LoVo (cell line): ENCODE results near the gene SLC9A6.
"Not testable (repeated sequence)": the region's sequence is repeated elsewhere in the genome, so short reads cannot be mapped to it uniquely, and the experiment has no call there.

Experiments
- DNase-seq: peaks from one replicate; pipeline ENCODE4 v3.0.0-alpha.2; 2016; ENCODE audit warnings: low spot score

SLC9A6 gene

DNA sequence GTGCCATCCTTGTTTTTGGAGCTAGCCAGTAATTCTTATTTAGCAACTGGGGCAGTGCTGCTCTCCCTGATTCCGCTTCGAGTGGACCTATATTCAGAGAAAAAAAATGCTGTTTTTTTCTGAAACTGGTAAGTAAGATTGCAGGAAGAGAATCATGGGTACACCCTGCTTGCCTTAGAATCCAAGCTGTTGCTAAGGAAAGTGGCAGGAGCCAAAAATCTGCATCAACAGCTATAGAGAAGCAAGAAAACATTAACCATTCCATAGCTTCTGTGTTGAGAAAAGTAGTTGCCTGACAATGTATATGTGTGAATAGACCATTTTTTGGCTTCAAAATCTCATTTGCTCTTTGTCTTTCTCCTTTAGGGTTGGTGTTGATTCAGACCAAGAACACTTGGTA lies 44.5 kb downstream of the SLC9A6 start:
- DNase-seq: no peak

DNA sequence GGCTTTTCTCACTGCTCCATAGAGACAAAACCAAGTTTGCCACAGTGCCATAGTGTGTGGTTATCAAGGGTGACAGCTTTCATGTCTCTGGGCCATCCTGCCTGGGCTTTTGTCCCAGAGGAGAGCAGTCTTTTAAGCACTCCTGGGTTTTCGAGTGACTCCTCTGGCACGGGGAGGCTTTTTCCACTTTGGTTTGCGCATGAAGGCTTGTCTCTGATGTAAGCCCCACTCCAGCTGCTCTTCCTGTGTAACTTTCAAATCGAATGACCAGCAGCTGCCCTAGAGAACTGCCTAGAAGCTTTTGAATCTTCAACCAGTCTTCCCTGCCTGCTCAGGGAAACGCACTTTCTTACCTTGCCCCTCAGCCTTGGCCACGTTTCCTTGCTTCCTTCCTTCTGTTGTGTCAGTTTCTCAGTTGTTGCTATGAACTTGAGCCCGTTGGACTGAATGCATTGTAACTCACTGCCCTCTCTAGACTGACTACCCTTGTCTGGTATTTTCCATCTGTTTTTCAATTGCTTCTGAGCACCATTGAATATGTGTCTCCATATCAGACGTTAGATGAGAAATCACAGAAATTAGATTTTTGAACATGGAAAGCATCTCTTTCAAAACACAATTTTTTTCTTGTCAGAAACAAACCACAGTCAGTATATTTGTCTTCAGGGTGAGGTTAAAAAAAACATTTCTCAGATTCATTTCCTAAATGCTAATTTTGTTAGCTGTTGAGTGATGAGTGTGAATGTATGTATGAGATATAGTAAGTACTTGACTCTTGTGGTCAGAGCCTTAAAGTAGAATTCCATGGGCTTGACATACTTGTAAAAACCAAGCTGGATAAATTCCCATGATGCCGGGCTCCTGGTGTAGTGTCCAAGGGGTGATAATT lies 45.3 kb downstream of the SLC9A6 start:
- DNase-seq: no peak

DNA sequence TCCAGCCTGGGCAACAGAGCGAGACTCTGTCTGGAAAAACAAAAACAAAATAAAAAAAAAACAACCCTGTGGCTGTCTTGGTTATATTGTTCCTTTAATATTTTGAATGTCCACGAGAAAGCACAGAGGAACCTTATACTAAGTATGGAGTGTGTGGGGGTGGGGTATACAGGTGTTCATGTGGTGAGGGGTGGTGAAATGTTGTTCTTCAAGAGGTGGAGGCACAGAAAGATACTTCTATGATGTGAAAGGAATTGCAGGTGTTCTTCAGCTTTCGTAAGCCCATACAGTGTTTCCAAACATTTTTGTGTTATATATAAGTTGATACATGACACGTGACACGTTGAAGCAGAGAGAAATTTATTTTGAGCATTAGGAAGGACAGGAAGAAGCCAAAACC lies 46.4 kb downstream of the SLC9A6 start:
- no peak for DNase-seq

DNA sequence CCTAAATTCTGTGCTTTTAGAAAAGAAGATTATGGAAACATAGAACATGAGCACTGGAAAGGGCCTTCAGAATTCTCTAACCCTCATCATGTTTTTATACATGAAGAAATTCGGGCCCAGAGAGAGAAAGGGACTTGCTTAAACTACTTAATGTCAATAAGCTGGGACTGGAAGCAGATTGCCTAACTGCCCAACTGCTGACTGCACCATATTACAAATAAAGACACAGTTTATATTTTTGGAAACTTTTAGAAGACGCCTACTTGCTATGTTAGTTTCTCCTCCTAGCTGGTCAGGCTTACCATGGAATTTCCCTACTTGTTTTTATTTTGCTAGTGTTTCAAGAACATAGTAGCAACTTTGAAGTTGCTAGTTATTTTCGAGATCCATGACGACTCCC lies 47.1 kb downstream of the SLC9A6 start:
- no peak for DNase-seq

DNA sequence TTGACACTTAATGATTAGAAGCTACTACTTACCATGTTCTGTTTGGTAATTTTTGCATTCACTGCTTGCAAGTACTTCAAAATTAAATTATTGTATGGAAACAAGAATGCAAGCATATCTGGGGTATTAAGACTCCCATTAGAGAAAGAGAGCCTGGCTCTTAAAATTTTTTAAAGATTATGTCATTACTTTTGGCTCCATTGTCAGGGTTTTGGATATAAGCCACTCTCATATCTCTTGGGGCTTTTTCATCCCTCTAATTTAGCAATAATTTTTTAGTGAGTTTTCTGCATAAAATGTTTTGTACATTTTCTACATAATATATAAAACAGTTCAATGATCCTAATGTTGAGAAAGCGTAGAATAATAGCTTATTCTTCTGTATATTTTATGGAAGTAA lies 49.4 kb downstream of the SLC9A6 start:
- DNase-seq: no peak

DNA sequence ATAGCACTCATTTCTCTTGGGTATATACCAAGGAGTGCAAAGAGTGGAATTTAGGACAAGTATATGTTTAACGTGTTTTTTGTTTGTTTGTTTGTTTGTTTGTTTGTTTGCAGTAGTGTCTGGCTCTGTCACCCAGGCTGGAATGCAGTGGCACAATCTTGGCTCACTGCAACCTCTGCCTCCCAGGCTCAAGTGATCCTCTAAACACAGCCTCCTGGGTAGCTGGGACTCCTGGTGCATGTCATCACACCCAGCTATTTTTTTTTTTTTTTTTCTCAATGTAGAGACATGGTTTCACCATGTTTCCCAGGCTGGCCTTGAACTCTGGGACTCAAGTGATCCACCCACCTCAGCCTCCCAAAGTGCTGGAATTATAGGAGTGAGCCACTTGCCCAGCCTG lies 50.4 kb downstream of the SLC9A6 start:
- DNase-seq: no peak

DNA sequence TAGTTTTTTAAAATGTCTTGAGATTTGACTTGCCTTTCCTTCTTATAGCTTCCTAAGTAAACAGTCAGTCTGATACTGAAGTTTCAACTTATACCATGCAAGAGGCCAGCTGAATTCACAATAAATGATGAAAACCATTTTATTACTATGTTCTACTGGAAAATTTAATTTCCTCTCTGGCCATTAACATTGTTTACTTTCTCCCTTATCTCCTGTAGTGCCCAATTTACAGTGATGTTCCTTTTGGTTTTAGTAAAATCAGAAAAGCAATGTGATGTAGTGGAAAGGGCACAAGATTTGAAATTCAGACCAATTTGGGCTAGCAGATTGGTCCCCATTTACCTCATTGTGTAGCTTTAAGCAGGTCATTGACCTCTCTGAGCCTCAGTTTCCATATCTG lies 54.2 kb downstream of the SLC9A6 start:
- DNase-seq: no peak

DNA sequence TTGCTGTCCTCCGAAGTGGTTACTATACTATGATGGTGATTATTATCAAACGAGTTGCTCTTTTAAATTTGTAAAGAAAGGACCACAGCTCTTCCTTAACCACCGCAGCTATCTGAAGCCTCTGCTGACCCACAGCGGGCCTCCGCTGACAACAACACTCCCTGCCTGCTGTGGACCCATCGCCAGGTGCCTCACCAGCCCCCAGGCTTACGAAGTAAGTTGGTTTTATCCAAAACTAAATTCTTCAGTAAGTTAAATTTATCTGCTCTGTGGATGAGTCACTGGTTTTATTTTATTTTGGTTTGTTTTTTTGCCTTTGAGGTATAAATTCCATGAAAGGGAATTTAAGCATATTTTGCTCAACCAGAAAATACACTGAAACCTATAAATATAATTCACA lies 54.7 kb downstream of the SLC9A6 start:
- no peak for DNase-seq

DNA sequence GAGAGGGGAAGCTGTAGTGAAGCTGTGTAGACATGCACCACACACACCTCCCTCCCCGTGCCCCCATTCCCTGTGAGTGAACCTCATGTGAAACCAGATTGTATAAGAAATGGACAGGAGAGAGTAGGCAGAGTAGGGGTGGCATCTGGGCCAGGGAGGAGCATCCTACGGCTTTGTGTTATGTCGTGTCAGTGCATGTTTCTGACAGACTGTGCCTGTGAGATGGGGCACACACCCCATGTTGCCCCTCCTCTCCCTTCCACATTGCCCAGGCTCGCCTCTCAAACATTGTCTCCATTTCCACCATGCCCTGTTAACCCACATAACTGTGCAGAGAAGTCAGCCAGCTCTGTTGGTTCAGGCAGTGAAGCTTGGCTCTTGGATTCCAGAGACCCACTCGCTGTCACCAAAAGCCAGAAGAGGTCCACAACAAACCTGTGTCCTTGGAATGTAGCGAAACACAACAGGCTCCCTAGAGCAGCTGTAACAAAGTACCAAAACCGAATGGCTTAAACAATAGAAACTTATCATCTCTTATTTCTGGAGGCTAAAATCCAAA lies 56.1 kb downstream of the SLC9A6 start:
- no peak for DNase-seq

DNA sequence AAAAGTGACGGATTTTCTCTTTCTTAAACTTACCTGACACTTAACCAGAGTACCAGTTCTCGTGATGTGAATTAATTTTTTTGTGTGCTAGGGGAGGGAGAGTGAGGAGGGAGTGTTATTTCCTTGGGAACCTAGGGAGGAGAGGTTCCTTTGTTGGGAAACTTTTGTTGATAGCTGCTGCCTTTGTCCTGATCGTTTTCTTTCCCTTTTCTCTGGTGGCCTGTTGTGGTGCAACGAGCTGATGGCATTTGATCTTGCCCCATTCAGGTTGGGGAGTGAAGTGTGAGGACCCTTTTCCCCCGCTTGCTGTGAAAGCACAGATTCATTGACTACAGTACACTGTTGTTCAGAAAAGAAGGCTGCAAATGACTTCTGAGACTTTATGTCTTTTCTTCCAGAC lies 59.8 kb downstream of the SLC9A6 start:
- no peak for DNase-seq

DNA sequence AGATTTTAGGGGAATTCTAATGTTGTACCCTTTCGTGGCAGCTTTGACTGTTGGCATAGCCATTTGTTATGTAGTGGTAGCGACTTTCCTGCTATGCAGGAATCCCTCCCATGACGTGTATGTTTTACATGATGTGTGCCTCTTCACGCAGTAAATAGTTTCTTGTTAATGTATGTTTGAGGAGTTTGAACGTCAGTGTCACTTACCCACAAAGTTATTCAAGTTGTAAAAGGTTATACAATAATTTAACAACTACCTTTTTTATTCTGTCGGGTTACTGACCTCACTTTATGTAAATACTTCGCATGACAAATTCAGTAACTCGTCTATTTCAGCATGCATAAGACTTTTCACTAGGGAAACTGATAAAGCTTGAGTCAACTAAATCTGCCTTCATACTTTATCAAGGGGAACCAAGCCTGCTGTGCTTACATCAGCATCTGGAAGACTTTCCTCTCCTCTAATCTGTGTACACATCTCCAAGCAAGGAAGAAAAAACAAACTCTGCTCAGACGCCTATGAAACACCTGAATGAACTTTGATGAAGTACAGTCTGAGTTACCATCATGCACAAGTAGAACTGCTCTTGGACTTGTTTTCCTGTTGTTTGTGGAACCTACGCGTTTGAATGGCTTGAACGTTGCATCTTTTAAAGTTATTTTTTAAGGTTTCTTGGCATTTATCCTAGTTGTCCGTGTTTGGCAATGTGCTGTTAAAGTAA lies 61.2 kb downstream of the SLC9A6 start:
- DNase-seq: no peak

DNA sequence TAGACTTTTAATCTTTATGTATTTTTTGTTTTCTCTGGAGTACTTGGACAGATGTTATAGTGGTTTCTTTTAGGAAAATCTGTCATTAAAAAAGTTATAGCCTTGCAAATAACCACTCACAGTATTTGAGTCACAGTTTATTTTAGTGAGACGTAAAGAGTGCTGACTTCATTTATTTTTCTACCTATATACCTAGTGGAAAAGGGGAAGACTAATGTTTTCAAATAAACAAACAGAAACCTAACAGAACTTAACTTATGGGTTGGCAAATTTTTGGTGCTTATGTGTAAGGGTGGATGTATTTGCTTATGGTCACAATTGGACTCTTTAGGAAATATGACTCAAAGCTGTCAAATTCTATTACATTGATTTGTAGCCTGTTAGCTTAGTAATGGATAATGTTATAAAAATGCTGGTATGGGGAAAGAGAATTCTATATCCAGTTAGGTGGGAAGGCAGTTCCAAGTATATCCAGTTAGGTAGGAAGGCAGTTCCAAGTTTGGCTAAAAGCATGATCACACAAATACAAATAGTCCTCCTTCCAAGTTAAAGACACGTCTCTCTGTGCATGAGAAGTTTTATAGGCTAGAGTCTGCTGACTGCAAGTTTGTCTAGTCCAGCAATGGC lies 61.9 kb downstream of the SLC9A6 start:
- DNase-seq: no peak

DNA sequence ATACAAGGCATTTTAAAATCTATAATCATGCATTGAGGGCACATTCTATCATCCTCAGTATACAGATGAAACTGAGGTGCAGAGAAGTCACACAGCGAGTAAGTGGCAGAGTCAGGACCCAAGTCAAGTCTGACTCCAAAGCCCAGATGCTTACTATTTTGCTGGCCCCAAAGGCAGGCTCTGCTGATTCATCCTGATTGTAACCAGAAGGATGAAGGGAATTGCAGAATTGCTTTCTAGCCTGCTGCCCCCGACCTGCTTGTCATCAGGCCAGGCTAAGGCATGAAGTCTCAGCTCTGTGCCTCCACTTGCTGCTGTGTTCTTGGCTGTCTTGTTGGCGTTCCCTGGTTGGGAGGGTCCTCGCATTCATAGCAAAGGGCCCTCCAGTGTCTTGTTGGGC lies 62.7 kb downstream of the SLC9A6 start:
- no peak for DNase-seq

DNA sequence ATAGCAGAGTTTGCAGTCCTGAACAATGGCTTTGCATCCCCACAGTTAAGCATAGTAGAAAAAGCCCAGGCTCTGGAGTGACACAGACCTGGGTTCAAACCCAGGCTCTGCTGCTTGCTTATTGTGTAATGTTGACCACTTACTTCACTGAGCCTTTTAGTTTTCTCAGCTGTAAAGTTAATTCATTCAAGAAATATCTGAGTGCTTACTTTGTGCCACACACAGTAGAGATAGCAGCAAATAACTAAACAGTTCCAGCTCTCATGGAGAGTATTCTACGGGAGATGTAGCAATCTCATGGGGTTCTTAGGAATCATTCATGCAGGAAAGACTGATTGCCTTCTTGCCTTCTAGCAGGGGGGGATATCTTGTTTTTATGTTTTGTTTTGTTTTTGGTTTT lies 63.2 kb downstream of the SLC9A6 start:
- DNase-seq: no peak

DNA sequence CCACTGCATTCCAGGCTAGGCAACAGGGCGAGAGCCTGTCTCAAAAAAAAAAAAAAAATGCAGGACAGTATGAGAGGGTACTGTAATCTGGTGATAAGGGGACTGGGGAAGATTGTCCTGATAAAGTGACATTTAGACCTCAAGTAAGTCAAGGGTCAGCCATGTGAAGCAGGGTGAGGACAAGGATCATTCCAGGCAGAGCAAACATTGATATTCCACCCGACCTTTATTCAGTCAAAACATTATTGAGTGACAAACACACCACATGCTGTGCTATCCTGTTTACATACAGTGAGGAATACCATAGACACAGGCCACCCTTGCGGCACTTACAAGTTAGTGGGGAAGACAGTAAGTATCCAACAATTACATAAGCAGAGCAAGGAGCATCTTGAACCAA lies 64.4 kb downstream of the SLC9A6 start:
- DNase-seq: no peak

DNA sequence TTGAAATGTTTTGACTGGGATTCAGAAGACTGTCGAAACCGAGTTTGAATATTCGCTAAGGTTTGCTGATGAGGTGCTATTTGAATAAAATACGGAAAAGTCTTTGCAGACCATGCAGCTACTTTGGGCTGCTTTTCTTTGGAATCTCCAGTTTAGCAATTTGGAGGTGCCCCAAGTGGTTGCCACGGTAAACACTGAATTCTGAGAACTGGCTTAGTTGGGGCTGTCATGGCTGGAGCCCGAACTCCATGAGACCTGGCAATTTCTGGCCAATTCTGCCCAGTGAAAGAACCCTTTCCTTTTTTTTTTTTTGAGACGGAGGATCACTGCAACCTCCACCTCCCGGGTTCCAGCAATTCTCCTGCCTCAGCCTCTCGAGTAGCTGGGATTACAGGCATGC lies 65.6 kb downstream of the SLC9A6 start:
- not testable (repeated sequence) for DNase-seq

DNA sequence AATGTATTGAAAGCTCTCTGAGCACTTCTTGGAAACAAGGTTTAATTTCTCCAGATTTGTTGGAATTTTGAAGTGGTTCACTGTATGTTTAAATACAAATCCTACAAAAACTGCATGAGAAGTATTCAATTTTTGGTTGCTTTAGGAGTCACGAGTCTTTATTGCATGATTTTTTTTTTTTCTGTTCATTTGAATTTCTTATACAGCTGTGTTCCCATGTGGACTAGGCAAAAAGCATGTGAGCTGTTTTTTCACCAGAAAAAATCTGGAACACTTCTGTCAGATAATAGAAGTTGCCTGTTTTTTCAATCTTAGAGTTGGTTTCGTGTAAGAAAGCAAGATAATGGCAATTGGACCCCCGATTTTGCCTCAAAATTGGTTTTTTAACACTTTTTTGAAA lies 66.4 kb downstream of the SLC9A6 start:
- DNase-seq: no peak

DNA sequence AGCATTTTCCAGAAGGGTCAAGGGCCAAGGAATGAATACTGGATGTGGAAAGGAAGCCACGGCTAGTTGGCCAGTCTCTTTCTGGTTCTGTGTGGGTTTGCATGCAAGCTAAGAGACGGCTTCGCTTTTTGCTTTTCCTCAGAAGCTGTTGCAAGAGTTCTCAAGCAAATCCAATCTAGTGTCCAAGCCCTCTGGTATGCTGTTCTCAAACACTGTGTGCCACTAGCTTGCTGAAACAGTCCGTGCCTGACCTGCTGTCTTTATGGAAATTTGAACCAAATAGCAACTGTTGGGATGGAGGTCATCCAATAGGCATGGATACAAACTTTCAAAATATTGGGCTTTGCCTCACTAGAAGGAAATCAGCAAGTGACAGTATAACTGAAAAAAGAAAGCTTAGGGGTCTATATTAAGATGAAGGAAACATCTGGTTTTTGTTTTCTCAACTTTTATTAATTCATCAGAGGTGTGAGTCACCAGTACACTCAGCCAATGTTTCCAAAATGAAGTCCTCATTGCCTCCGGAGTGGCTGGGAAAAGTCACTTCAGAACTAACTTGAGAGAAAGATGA lies 70.5 kb downstream of the SLC9A6 start:
- DNase-seq: no peak

DNA sequence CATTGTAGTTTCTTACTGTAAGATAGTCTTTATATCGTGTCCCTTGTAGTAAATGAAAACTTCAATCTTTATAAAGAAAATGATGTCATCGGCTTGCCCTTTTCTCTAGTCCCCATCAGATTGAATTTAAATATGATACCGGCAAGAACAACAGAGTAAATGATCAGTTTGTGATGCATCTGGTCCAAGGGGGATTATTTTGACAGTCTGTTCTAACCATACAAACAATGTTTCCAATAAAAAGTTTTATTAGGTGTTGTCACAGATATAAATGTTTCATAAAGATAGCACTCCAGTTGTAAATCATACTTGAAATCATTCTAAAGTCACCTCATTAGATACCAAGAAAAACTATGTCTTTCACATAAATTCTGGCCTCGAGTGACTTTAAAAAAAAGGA lies 72.3 kb downstream of the SLC9A6 start:
- no peak for DNase-seq

DNA sequence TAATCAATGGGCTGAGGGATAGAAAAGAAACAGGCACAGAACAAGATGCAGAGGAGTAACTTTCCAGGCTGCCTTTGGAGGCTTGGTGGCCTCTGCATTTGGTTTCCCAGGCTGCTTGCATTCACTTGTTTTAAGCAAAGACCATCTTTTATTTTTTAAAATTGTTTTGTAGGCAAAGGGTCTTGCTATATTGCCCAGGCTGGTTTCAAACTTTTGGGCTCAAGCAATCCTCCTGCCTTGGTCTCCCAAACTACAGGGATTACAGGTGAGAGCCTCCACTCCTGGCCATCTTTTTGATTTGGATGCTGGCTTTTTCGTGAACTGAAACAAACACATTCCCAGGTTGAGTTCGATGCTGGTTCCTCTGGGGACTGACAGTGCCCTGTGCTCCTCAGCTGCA lies 74.1 kb downstream of the SLC9A6 start:
- DNase-seq: no peak

DNA sequence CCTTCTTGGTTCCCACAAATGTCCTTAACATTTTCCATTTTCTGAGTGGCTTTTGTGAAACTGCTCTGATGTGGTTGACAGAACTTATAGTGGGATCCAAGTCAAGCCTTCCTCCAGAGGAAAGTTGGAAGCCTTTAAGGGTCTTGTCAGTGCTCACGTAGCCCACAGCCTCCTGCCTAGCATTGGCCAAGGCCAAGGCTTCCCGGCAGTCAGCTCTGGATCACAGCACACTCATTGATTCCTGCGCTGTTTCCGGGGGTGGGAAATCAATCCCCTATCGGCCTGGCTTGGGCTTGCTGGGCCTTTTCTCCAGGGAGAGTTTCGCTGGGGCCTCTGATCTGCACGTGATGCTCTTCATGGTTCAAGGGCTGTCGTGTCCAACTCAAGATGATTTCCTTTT lies 76.1 kb downstream of the SLC9A6 start:
- no peak for DNase-seq

DNA sequence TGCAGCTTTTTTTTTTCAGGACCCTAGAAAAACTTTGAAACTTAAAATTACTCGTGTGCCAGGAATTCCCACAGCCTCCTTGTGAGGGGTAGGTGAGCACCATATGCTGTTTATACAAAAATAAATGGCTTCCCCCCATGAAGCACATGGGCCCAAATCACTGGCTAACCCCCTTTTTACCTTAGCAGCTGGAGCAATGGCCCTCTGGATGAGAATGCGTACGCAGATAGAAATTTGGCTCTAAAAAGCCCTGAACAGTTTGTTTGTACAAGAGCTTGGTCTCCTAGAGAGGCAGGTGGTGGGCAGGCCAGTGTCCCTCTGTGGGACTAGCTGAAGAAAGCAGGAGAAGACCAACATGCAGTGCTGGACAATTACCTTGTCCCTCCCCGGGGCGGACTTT lies 76.5 kb downstream of the SLC9A6 start:
- no peak for DNase-seq
